Uterus (tissue), 2 donors: ENCODE data around the gene PPP2R3A.

ENCODE experiments used
- POLR2A ChIP-seq, 2 donors: fragments of 450-650 bp; IDR thresholded peaks; one replicate each; pipeline ENCODE4 v1.6.1; 2016; ENCODE audit warnings: antibody characterized with exemption in 2 of 2, mild to moderate bottlenecking in 1 of 2, moderate library complexity in 1 of 2
- TF ChIP-seq, protein P1 (sequence below), 4 experiments: fragments of 200-600 bp in 2 of 4; fragments of 450-650 bp in 2 of 4; sonication (generic) in 2 of 4; IDR thresholded peaks; one replicate each; pipeline ENCODE4 v1.5.1; 2016 to 2019; ENCODE audit warnings: antibody characterized with exemption in 4 of 4, mild to moderate bottlenecking in 2 of 4, moderate library complexity in 1 of 4

DNA sequence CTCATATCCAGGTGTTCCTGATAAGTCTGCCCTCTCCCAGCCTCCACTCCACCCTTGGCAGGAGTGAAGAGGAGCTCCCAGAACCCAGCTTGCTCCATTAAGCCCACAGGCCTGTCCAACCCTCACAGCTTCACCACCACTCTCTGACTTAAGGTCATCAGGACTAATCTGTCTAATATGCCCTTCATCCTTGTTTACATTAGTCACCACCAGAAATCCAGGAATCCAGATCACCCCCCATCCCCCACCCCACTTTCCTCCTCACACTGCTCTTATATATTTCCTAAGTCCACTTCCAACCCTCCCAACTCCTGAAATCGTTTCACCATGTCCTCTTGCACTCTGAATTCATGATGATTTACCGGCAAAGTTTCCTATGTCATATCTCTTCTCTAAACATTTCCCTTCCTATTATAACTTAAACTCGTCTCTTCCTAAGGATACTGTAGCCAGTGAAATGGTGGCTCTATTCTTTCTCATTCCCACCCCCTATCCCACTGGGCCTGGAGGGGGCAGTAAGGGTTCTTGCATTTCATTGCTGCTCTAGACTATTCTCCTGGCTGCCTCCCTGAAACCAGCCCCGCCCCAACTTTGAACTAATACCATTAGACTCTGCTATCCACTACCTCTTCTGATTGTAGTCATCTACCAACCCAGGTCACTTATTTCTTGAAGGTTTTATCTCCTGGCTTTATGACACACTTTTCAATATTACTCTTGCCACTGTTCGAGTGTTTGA lies 43.4 kb downstream of the PPP2R3A start:
- TF ChIP-seq, protein P1, sequence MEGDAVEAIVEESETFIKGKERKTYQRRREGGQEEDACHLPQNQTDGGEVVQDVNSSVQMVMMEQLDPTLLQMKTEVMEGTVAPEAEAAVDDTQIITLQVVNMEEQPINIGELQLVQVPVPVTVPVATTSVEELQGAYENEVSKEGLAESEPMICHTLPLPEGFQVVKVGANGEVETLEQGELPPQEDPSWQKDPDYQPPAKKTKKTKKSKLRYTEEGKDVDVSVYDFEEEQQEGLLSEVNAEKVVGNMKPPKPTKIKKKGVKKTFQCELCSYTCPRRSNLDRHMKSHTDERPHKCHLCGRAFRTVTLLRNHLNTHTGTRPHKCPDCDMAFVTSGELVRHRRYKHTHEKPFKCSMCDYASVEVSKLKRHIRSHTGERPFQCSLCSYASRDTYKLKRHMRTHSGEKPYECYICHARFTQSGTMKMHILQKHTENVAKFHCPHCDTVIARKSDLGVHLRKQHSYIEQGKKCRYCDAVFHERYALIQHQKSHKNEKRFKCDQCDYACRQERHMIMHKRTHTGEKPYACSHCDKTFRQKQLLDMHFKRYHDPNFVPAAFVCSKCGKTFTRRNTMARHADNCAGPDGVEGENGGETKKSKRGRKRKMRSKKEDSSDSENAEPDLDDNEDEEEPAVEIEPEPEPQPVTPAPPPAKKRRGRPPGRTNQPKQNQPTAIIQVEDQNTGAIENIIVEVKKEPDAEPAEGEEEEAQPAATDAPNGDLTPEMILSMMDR (IDR thresholded peaks at IDR 0.05), result no peak
- TF ChIP-seq POLR2A (IDR thresholded peaks at IDR 0.05), result no peak
